Right atrium auricular region (tissue), 2 donors: ENCODE data around the gene VHLL. TPM values are rescaled to one million over a fixed set of nuclear protein-coding genes. Genes with fewer than 3 reads are reported as not detected.

ENCODE experiments used
- DNase-seq: peaks from one replicate; pipeline ENCODE4 v3.0.0-alpha.2; 2019; ENCODE audit warnings: low spot score
- H3K27ac ChIP-seq, 2 donors: fragments of 200-600 bp; sonication (generic); 1 replicate in 1 of 2; 2 replicates in 1 of 2; pipeline ENCODE4 v1.5.1; 2016 to 2019
- H3K27me3 ChIP-seq, 2 donors: fragments of 200-600 bp; sonication (generic); one replicate each; pipeline versions ENCODE4 v1.5.1 to v1.6.0; 2017 to 2019
- H3K36me3 ChIP-seq: fragments of 200-600 bp; sonication (generic); one replicate; pipeline ENCODE4 v1.5.1; 2016
- H3K4me1 ChIP-seq, 2 donors: fragments of 200-600 bp; sonication (generic); one replicate each; pipeline versions ENCODE4 v1.5.1 to v1.6.0; 2017 to 2019
- H3K4me3 ChIP-seq, 2 donors: fragments of 200-600 bp; sonication (generic); 1 replicate in 1 of 2; 2 replicates in 1 of 2; pipeline ENCODE4 v1.5.1; 2017 to 2019; ENCODE audit warnings: mild to moderate bottlenecking in 1 of 2, moderate library complexity in 1 of 2
- H3K9me3 ChIP-seq, 2 donors: fragments of 200-600 bp; sonication (generic); one replicate each; pipeline ENCODE4 v1.5.1; 2019
- CTCF ChIP-seq, 2 donors: fragments of 200-600 bp; sonication (generic); IDR thresholded peaks; one replicate each; pipeline ENCODE4 v1.5.1; 2019; ENCODE audit warnings: antibody characterized with exemption in 2 of 2
- total RNA-seq, 2 donors: library from RNA; depleted of rRNA; stranded (reverse); fragments of >200 nt; gene quantifications; one replicate each; pipeline ENCODE4 v1.1.0, GENCODE V29; 2016

VHLL gene
- total RNA-seq, 2 donors from 2014 or later, result not detected

GRCh38 chr1:156276532-156276931 is 22.6 kb downstream of the VHLL start:
- H3K27me3 ChIP-seq, result no peaks in the 10 kb centered on the region
- no peak for TF ChIP-seq CTCF (IDR thresholded peaks at IDR 0.05)
- H3K4me1 ChIP-seq, result peaks cover 0 to 19% of the 10 kb centered on the region in 2 donors
- H3K9me3 ChIP-seq, result no peaks in the 10 kb centered on the region
- H3K36me3 ChIP-seq, result peaks cover 79% of the 10 kb centered on the region
- H3K4me3 ChIP-seq, result no peak overlapping the region
- H3K27ac ChIP-seq, result no peak overlapping the region
- no peak for DNase-seq

GRCh38 chr1:156270314-156270713 is 28.8 kb downstream of the VHLL start:
- no peak for TF ChIP-seq CTCF (IDR thresholded peaks at IDR 0.05)
- no peaks in the 10 kb centered on the region for H3K4me1 ChIP-seq
- H3K4me3 ChIP-seq, result no peak overlapping the region
- H3K27ac ChIP-seq, result no peak overlapping the region
- peaks cover 83% of the 10 kb centered on the region for H3K36me3 ChIP-seq
- H3K9me3 ChIP-seq, result no peaks in the 10 kb centered on the region
- DNase-seq, result no peak
- H3K27me3 ChIP-seq, result no peaks in the 10 kb centered on the region

- TF ChIP-seq CTCF (IDR thresholded peaks at IDR 0.05), result no peak
- H3K36me3 ChIP-seq, result peaks cover 79% of the 10 kb centered on the region
Observed at GRCh38 chr1:156268336-156268735, 30.8 kb downstream of the VHLL start.

GRCh38 chr1:156266051-156266450 is 33.1 kb downstream of the VHLL start:
- H3K4me3 ChIP-seq, result no peak overlapping the region

More at GRCh38 chr1:156268336-156268735, 30.8 kb downstream of the VHLL start:
- no peak overlapping the region for H3K4me3 ChIP-seq
- H3K9me3 ChIP-seq, result no peaks in the 10 kb centered on the region
- no peak for DNase-seq
- H3K27me3 ChIP-seq, result no peaks in the 10 kb centered on the region
- no peak overlapping the region for H3K27ac ChIP-seq
- no peaks in the 10 kb centered on the region for H3K4me1 ChIP-seq

GRCh38 chr1:156263288-156263655 is 35.8 kb downstream of the VHLL start:
- Histone ChIP-seq H3K27me3 (no peaks in the 10 kb centered on the region), H3K4me1 (no peaks in the 10 kb centered on the region), H3K27ac (no peak overlapping the region), H3K9me3 (no peaks in the 10 kb centered on the region), H3K36me3 (peaks cover 92% of the 10 kb centered on the region), H3K4me3 (no peak overlapping the region)
- DNase-seq, result no peak
- no peak for TF ChIP-seq CTCF (IDR thresholded peaks at IDR 0.05)

More at GRCh38 chr1:156266051-156266450, 33.1 kb downstream of the VHLL start:
- no peak for DNase-seq
- H3K4me1 ChIP-seq, result no peaks in the 10 kb centered on the region
- H3K27me3 ChIP-seq, result no peaks in the 10 kb centered on the region
- peaks cover 80% of the 10 kb centered on the region for H3K36me3 ChIP-seq
- no peaks in the 10 kb centered on the region for H3K9me3 ChIP-seq
- H3K27ac ChIP-seq, result no peak overlapping the region
- TF ChIP-seq CTCF (IDR thresholded peaks at IDR 0.05), result no peak
